Hematopoietic multipotent progenitor cell treated with erythropoietin and hydrocortisone succinate and interleukin-3 and kit ligand, for 17 days (in vitro differentiated cells): ENCODE results near the gene DST.

Experiments
- DNase-seq: peaks from one replicate; pipeline ENCODE4 v3.0.0-alpha.2; 2015; ENCODE audit warnings: low spot score

Gene DST

GRCh38 chr6:56620229-56620868 lies 22.3 kb downstream of the DST start:
- DNase-seq, result no peak

GRCh38 chr6:56618050-56618449 lies 24.6 kb downstream of the DST start:
- no peak for DNase-seq

GRCh38 chr6:56616967-56617366 lies 25.7 kb downstream of the DST start:
- no peak for DNase-seq

GRCh38 chr6:56613247-56613851 lies 29.3 kb downstream of the DST start:
- no peak for DNase-seq

- DNase-seq, result no peak
Observed at GRCh38 chr6:56608332-56608731, 34.4 kb downstream of the DST start.

- no peak for DNase-seq
Observed at GRCh38 chr6:56607111-56607752, 35.5 kb downstream of the DST start.

GRCh38 chr6:56605435-56605834 lies 37.3 kb downstream of the DST start:
- DNase-seq, result no peak

GRCh38 chr6:56604186-56604585 lies 38.5 kb downstream of the DST start:
- no peak for DNase-seq

GRCh38 chr6:56601390-56601789 lies 41.3 kb downstream of the DST start:
- no peak for DNase-seq

GRCh38 chr6:56595490-56596122 lies 47.1 kb downstream of the DST start:
- DNase-seq, result peak; percentile 56

- DNase-seq, result no peak
Observed at GRCh38 chr6:56594699-56595098, 48.0 kb downstream of the DST start.

- no peak for DNase-seq
Observed at GRCh38 chr6:56593801-56594318, 48.8 kb downstream of the DST start.

GRCh38 chr6:56582236-56582635 lies 60.5 kb downstream of the DST start:
- no peak for DNase-seq

GRCh38 chr6:56581296-56581925 lies 61.3 kb downstream of the DST start:
- no peak for DNase-seq

- DNase-seq, result no peak
Observed at GRCh38 chr6:56580271-56580670, 62.4 kb downstream of the DST start.

- DNase-seq, result no peak
Observed at GRCh38 chr6:56579155-56579851, 63.4 kb downstream of the DST start.

GRCh38 chr6:56575736-56576135 lies 67.0 kb downstream of the DST start:
- DNase-seq, result no peak

- DNase-seq, result no peak
Observed at GRCh38 chr6:56574292-56574691, 68.4 kb downstream of the DST start.

GRCh38 chr6:56573624-56574023 lies 69.1 kb downstream of the DST start:
- no peak for DNase-seq

GRCh38 chr6:56572788-56573471 lies 69.8 kb downstream of the DST start:
- no peak for DNase-seq

- no peak for DNase-seq
Observed at GRCh38 chr6:56571605-56572004, 71.1 kb downstream of the DST start.
